GM18498 (cell line): ENCODE data around the gene HOMER3.

Experiments used
- ATAC-seq: cut with Tn5 transposase; IDR thresholded peaks from one replicate; pipeline ENCODE4 v1.9.1; 2021; ENCODE audit warnings: mild to moderate bottlenecking, moderate library complexity; ENCODE audit not compliant: unreplicated experiment

Gene HOMER3

DNA sequence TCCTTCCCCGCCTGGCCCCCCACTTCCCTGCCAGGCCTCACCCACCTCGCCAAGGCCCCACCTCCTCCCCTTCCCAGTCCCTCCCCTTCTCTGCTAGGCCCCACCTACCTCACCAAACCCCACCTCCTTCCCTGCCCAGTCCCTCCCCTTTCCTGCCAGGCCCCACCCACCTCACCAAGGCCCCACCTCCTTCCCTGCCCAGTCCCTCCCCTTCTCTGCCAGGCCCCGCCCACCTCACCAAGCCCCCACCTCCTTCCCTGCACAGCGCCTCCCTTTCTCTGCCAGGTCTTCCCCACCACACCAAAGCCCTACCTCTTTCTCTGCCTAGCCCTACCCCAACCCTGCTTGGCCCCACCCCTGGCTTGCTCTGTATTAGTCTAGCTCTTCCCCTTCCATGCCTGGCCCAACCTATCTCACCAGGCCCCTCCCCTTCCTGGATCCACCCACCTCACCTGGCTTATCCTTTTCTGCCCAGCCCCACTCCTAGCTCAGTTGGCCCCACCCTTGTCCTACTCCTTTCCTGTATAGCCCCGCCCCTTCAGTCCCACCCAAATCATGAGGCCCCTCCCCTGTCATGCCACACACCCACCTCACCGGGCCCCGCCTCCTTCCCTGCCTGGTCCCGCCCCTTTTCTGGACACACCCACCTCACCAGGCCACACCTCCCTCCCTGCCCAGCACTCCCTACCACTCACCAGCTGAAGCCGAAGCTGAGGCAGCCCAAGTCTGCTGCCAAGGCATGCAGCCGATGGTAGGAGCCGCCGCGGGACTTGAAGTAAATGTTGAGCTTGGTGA, 61.2 kb downstream of the HOMER3 start:
- ATAC-seq: no peak
